ENCODE measurements around the gene PSENEN. TPM values are rescaled to one million over a fixed set of nuclear protein-coding genes. Genes with fewer than 3 reads are reported as not detected.

Gene PSENEN
- total RNA-seq, 1 experiment from 2014 or later: 69.7 TPM

- TF ChIP-seq CTCF (conservative IDR thresholded peaks at IDR 0.05): no peak
- Histone ChIP-seq H4K5ac (ENCODE audit: insufficient read length, low read depth, low read length) (no peak overlapping the region), H4K91ac (ENCODE audit: insufficient read length, low read depth, low read length) (no peak overlapping the region), H3K23ac (ENCODE audit: insufficient read length, low read depth, low read length) (no peak overlapping the region), H2BK12ac (ENCODE audit: insufficient read length, low read depth, low read length) (no peak overlapping the region), H3K56ac (ENCODE audit: insufficient read length, low read depth, low read length) (no peak overlapping the region), H3K27ac (ENCODE audit: insufficient read length, low read depth, low read length) (no peak overlapping the region), H3K14ac (ENCODE audit: insufficient read depth, low read length) (no peak overlapping the region), H3T11ph (ENCODE audit: low read length) (no peak overlapping the region), H4K8ac (replicated peaks; ENCODE audit: insufficient read length, low read depth, low read length) (no peak overlapping the region), H2BK15ac (ENCODE audit: low read depth, low read length) (no peak overlapping the region; the same call in 1 of the 2 replicates), H3K18ac (ENCODE audit: insufficient read length, low read depth, low read length) (no peak overlapping the region), H3K9me3 (ENCODE audit: control insufficient read depth, low read depth, low read length) (no peaks in the 10 kb centered on the region), H3K23me2 (ENCODE audit: insufficient read length, low read depth, low read length, poor library complexity, severe bottlenecking) (peaks cover 9% of the 10 kb centered on the region), H3K4me1 (ENCODE audit: insufficient read depth, low read length) (no peaks in the 10 kb centered on the region), H2AFZ (ENCODE audit: low read length) (no peak overlapping the region), H3K79me2 (ENCODE audit: insufficient read depth, low read length) (no peaks in the 10 kb centered on the region), H4K20me1 (ENCODE audit: control insufficient read depth, insufficient read depth, insufficient read length) (no peaks in the 10 kb centered on the region), H3K4ac (ENCODE audit: low read depth, low read length) (no peak overlapping the region), H2AK5ac (ENCODE audit: insufficient read length, low read length) (no peak overlapping the region), H3K27me3 (ENCODE audit: insufficient read depth, low read length) (no peaks in the 10 kb centered on the region), H3K4me2 (ENCODE audit: insufficient read depth, insufficient read length, low read length) (peak overlapping the region; percentile 58), H2BK120ac (ENCODE audit: low read depth, low read length, poor library complexity, severe bottlenecking) (no peak overlapping the region), H3K79me1 (ENCODE audit: insufficient read depth, low read depth, low read length, poor library complexity, severe bottlenecking) (no peaks in the 10 kb centered on the region), H2BK5ac (ENCODE audit: insufficient read length, low read length) (no peak overlapping the region), H2BK20ac (ENCODE audit: low read depth, low read length, poor library complexity, severe bottlenecking) (no peak overlapping the region), H3K9ac (ENCODE audit: extremely low read depth, insufficient read length, low read length) (no peak overlapping the region)
- no CpG with 5 or more reads among the region's 29 CpGs for WGBS (ENCODE audit: extremely low coverage, insufficient read length, low lambda C conversion rate)
- no peak overlapping the region; a peak in 1 of 7 replicates for H3K27ac Mint-ChIP-seq
- DNase-seq: no peak
- H3K27me3 Mint-ChIP-seq (ENCODE audit: low read depth): no peaks in the 10 kb centered on the region
- peaks cover 29 to 49% (median 43%) of the 10 kb centered on the region in 3 experiments; a peak in 6 of 7 replicates for H3K36me3 Mint-ChIP-seq (ENCODE audit: insufficient read depth in 1 of 3, low read depth in 3 of 3)
- peaks cover 9 to 19% of the 10 kb centered on the region in 2 experiments for H3K4me1 Mint-ChIP-seq
- H3K4me3 Mint-ChIP-seq: peak overlapping the region; percentile 71 to 90
- no peaks in the 10 kb centered on the region for H3K9me3 Mint-ChIP-seq
These were observed 6.0 kb upstream of the PSENEN start for GRCh38 chr19:35739275-35740107.
